Suprapubic skin (tissue), 4 donors: ENCODE data around the gene DIAPH3.

Experiments
- CTCF ChIP-seq, 2 donors: fragments of 200-600 bp in 1 of 2; fragments of 450-650 bp in 1 of 2; sonication (generic) in 1 of 2; IDR thresholded peaks; one replicate each; pipeline ENCODE4 v1.5.1; 2016 to 2019; ENCODE audit warnings: antibody characterized with exemption in 2 of 2, mild to moderate bottlenecking in 1 of 2, moderate library complexity in 1 of 2
- EP300 ChIP-seq: sonication (generic); formaldehyde crosslinking; IDR thresholded peaks from one replicate; pipeline ENCODE4 v1.6.1; 2017; ENCODE audit warnings: antibody characterized with exemption
- POLR2A ChIP-seq, 2 donors: fragments of 450-650 bp; IDR thresholded peaks; one replicate each; pipeline ENCODE4 v1.6.1; 2017; ENCODE audit warnings: antibody characterized with exemption in 2 of 2, mild to moderate bottlenecking in 2 of 2, moderate library complexity in 2 of 2
- POLR2AphosphoS5 ChIP-seq, 3 donors: sonication (generic); formaldehyde crosslinking; IDR thresholded peaks; one replicate each; pipeline ENCODE4 v1.6.1; 2017; ENCODE audit warnings: antibody characterized with exemption in 3 of 3

- TF ChIP-seq POLR2AphosphoS5 (IDR thresholded peaks at IDR 0.05): no peak
- no peak for TF ChIP-seq CTCF (IDR thresholded peaks at IDR 0.05)
- no peak for TF ChIP-seq POLR2A (IDR thresholded peaks at IDR 0.05)
- TF ChIP-seq EP300: no peak
Measured at GRCh38 chr13:59738921-59739320, 424.8 kb downstream of the DIAPH3 start.
